Ishikawa (cell line): ENCODE results near the gene WFDC13.

Source experiments
- CEBPB ChIP-seq: IDR thresholded peaks from 2 replicates; pipeline ENCODE4 v1.6.1; 2012
- EGR1 ChIP-seq: IDR thresholded peaks from 2 replicates; pipeline ENCODE4 v1.6.1; 2012
- EP300 ChIP-seq: IDR thresholded peaks from 2 replicates; pipeline ENCODE4 v1.6.1; 2012; ENCODE audit warnings: borderline replicate concordance
- FOXM1 ChIP-seq: IDR thresholded peaks from 2 replicates; pipeline ENCODE4 v1.6.1; 2012; ENCODE audit warnings: low read depth, borderline replicate concordance
- NFIC ChIP-seq: IDR thresholded peaks from 2 replicates; pipeline ENCODE4 v1.6.1; 2012
- RAD21 ChIP-seq: IDR thresholded peaks from 2 replicates; pipeline ENCODE4 v1.6.1; 2012; ENCODE audit warnings: low read depth
- REST ChIP-seq: IDR thresholded peaks from 2 replicates; pipeline ENCODE4 v1.6.1; 2012; ENCODE audit warnings: low read depth, mild to moderate bottlenecking
- TAF1 ChIP-seq: IDR thresholded peaks from 2 replicates; pipeline ENCODE4 v1.6.1; 2012; ENCODE audit warnings: low read depth, mild to moderate bottlenecking
- TCF12 ChIP-seq: IDR thresholded peaks from 2 replicates; pipeline ENCODE4 v1.6.1; 2012; ENCODE audit warnings: low read depth
- YY1 ChIP-seq: IDR thresholded peaks from 2 replicates; pipeline ENCODE4 v1.6.1; 2012; ENCODE audit warnings: low read depth

GRCh38 chr20:45695496-45695895 lies 6.3 kb upstream of the WFDC13 start:
- TF ChIP-seq TAF1 (no peak), EGR1 (no peak), EP300 (no peak), YY1 (no peak), RAD21 (no peak), REST (no peak), TCF12 (no peak), NFIC (no peak), CEBPB (no peak), FOXM1 (no peak)
